Hematopoietic multipotent progenitor cell treated with erythropoietin and hydrocortisone succinate and interleukin-3 and kit ligand, for 17 days (in vitro differentiated cells): ENCODE measurements around the gene ACCSL.

Experiments
- DNase-seq: peaks from one replicate; pipeline ENCODE4 v3.0.0-alpha.2; 2015; ENCODE audit warnings: low spot score

ACCSL gene

DNA sequence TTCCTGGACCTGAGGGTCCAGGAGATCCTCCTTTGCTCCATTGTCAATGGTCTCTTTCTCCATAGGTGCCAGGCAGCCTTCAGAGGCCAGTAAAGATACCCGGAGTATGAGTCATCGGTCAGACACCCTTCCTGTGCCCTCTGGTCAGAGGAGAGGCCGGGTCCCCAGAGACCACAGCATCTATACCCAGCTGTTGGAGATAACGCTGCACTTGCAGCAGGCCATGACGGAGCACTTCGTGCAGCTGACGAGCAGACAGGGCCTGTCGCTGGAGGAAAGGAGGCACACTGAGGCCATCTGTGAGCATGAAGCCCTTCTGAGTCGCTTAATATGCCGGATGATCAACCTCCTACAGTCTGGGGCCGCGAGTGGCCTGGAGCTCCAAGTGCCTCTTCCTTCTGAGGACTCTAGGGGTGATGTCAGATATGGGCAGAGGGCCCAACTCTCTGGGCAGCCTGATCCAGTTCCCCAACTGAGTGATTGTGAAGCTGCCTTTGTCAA, at the start of gene ACCSL:
Gene ACCSL (plus strand): TSS at position 51 of the 501 bp plus-strand sequence. CDS start 56 bp downstream, at position 107.
- no peak for DNase-seq

DNA sequence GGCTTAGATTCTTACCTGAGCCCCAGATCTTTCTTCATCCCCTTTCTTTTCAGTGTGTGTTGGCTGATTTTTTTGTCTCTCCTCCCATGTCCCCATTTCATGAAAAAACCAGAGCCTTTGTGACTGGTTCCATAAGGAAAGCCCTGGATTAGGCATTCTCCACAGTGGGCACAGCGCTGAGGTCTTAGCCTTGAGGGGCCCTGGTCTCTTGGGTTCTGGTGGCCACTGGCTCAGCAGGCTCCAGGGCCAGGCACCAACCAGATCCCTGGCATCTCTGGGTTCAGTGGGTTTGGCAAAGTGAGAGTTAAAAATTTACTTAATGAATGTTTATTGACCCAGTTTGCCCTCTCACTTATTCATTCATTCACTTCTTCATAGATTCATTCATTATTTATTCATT, 49.5 kb upstream of the ACCSL start:
- DNase-seq: no peak

DNA sequence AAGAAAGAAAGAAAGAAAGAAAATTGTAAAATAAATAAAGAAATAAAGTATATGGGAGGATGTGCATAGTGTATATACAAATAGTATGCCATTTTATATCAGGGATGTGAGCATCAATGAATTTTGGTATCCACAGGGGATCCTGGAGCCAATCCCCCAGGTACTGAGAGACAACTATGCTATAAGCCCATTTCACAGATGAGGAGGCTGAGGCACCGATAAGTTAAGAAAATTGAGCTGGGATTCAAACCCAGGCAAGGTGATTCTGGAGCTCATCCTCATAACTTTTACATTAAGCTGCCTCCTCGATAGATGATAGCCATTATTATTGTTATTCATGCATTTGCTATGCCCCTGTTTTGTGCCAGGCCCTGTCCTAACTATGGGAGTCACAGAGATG, 47.0 kb upstream of the ACCSL start:
- DNase-seq: no peak

DNA sequence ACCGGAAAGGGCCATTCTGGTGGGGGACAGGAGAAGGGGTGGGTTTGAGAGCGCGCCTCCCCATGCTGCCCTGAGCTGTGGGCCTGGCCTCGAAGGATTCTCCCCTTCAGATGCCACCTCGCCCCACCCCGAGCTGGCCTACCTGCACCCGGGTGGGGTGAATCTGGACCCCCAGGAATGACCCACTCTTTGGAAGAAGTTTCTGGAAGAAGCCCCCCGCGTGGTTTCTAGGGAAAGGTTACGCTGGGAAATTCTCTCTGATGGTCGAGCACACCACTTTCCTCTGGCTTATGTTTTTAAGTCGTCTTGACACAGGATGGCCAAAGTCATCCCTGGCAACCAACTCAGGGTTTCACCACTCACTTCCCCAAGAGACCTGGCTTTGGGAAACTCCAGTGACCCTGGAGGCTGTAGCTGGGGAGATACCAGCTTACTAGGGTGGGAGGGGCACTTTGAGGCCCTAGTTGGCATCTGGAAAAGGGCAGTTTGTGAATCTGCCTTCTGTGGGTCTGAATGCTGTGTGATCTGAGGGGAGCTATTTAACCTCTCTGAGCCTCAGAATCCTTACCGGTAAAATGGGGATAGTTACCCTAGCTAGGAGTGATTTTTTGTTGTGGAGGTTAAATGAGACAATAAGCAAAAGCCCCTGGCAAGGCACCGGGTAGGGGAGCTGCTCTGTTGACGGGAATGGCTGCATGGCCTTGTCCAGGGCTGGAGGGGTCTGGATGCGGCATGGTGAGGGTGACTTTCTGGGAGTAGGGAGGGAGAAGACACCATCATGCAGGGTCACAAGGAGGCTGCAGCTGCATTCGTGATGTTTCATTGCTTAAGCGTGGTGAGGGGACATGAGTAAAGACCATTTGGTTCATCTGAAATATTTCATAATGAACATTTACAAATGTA, 45.3 kb upstream of the ACCSL start:
- no peak for DNase-seq

DNA sequence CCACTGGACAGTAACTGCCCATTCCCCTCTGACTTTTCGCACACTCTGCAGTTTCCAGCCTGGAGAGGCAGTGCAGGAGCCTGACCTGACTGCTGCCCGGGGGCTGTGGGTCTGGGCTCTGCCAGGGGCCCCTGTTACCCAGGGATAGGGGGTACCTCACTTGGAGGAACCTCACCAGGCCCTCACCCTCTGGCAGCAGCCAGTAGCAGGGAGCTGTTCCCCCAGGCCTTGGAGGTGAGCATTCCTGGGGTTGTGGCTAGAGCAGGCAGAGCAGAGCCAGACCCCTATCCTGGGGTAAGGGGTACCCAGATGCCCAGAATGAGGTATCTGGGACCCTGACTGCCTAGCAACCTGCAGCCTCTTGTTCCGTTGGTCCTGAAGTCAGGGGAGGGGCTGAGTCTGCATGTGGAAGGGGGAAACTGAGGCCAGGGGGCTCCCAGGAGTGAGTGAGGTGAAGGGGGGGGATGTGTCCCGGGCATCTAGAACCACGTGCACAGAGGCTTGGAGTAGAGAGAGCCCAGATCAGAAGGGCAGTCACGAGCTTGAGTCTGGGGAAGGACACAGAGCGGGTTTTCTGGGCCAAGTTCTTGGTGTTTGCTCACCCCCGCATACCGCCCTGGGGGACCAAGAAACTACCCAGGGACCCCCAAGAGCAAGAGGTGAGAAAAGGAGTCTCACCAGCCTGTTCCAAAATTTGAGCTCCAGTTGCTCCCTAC, 43.9 kb upstream of the ACCSL start:
- DNase-seq: no peak

DNA sequence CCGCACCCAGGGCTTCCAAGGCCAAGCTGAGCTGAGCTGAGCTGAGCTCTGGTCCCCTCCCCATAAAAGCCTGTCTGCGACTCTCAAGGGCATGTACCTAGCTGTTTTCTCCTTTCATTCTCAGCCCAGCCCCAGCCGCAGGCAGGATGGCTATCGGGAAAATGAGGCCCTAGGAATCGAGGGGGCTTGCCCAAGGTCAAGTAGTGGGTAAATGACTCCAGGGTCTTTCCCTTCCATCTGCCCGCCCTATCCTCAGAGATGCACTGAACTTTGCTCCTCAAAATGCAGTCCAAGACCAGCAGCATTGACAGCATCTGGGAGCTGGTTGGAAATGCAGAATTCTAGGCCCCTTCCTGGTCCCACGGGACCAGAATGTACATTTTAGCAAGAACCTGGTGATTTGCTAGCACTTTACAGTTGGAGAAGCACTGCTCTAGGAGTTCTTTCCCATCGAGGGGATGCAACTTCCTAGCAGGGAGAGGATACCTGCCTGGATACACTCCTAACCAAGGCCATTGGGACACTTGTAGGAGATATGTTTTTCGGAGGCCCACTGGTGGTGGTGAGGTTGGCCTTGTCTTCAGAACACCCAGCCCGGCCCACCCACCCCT, 43.2 kb upstream of the ACCSL start:
- no peak for DNase-seq

DNA sequence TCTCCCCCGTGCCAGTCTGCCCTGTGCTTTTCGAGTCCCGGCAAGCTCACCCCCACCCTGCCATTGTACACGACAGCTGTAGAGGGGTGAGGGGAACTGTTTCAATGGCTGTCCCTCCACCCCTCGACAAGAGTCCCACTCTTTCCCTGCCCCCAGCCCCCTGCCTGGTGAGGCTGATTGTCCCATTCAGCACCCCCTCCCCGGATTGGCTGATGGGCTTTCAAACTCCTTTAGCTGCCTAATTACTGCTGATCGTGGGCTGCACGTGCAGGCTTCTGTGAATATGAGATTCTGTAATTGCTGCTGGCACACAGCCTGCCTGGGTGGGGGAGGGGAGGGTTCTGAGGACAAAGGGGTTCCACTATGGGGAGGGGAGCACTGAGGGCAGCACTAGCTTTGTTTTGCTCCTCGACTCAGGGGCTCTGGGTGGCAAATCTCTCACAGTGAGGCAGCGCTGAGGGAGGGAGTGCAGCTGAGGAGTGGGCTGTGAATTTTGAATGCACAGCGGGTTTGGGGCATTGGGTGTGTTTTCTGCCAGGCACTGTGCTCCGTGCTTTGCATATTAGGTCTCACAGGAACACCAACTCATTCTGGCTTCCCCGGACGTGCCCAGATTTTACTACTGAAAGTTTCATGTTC, 42.6 kb upstream of the ACCSL start:
- no peak for DNase-seq

DNA sequence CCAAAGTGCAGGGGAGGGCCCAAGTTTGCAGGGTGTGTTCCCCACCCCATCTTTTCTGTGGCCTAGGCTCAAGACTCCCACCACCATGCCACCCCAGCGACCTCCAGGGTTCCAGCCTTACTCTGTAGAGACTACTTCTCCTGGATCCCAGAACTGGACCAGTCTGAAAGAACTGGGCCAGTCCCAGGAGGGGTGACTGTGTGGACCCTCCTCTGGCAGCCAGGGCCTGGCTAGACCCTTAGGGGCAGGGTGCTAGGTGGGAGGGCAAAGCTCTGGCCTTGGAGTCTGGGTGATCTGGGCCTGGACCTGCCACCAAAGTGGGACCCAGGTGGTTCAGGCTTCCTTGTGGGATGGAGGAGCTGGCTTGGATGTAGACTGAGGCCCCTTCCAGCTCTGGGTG, 41.8 kb upstream of the ACCSL start:
- DNase-seq: no peak

DNA sequence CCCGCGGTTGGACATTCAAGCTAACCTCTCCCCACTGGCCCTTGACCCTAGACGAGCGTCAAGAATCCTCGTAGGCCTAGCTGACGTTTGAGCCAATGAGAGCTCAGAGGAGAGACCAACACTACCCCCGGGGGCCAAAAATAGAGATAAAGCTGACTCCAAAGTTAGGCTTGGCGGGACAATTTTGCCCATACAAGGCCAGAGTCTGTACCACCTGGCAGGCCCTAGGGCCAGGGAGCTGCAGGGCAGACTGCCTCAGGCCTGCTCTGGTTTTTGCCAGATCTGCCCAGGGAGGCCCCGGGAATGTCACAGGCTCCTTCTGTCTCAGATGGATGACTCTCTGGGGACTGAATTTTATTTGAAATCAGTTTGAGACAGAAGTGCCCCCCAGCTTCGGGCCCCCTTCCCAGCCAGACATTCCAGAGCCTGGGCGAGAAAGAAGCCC, 40.8 kb upstream of the ACCSL start:
- no peak for DNase-seq

DNA sequence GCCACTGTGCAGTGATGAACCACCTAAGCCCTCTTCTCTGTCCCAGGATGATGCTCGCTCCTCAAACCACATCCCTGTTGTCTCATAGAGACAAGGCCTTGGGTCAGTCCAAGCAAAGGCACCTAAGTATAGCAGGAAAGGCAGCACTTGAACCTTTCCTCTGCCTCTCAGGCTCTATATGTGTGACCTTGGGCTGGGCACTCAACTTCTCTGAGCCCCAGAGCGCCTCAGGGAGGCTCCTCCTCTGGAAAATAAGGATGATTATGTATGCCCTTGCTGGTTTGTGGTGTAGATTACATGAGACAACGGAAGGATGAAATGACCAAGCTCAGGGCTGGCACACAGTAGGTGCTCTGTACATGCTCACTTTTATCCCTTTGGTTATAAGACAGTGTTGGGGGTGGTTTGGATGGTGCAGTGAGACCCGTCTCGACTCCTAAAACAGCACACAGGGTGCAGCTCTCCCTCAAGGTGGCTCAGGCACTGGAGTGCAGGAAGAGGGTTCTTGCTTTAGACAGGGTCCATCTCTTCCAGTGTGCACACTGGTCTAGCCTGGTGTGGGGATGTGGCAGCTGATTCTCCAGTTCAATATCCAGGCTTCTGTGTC, 40.2 kb upstream of the ACCSL start:
- DNase-seq: no peak

DNA sequence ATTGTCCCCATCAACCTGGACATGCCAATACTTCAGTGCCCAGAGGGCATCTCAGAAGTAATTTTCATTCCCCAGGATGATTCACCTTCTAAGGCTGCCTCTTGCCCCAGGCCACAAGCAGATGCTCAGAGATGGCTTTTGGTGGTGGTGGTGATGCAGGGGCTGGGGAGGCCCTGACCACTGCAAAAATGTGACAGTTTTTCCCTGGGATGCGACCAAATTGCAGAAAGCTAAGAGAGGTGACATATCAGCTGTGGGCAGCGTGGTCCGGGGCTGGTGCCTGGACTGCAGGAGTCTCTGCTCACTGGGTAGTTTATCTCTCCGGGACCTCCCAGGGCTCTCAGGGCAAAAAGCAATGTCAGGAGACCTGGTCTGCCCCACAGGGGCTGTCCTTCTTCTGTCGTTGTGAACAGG, 39.7 kb upstream of the ACCSL start:
- no peak for DNase-seq

DNA sequence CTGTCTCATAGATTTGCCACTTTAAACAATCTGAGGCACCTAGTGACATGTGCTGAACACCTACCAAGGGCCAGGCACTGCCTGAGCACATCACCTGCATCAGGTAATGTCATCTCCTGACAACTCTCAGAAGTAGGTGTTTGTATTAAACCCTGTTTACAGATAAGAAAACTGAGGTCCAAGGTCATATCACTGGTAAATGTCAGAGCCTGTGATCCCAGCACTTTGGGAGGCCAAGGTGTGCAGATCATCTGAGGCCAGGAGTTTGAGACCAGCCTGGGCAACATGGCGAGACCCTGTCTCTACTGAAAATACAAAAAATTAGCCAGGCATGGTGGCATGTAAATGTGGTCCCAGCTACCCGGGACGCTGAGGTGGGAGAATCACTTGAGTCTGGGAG, 39.1 kb upstream of the ACCSL start:
- DNase-seq: no peak

DNA sequence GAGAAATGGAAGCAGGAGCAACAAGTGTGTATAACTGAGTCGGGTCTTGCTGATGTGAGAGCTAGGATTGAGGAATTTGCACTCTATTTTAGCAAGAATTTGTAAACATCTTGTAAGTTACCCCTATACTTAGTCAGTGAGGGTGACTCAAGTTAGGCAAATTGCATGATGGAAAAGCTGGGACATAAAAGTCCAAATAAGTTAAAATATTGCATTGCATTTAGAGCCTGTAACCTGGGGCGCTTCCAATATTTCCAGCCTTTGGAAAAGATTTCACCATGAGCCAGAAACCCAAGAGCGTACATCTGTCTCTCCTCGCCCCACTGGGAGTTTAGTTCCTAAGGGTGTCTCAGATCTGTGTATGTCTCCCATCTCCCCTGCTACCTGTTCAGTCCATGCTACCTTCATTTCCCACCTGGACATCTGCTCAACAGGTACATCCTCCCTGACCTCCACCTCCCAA, 37.0 kb upstream of the ACCSL start:
- no peak for DNase-seq

DNA sequence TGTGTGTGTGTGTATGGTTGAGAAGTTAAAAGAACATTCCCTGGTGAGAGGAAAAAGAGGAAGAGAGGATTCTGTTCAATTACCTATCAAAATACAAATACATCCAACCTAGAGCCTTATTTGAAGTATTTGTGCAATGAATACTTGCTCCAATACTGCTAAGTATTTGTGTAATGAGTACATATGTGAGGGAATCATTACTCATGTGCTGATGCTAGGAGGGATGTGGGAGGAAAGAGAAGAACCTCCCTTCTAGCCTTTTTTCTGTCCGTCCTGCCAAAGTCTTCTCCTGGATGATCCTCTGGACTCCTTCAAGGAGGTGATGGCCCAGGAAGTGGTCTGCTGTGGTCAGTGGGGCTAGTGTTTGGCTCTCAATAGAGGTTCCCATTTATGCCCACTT, 36.0 kb upstream of the ACCSL start:
- no peak for DNase-seq

DNA sequence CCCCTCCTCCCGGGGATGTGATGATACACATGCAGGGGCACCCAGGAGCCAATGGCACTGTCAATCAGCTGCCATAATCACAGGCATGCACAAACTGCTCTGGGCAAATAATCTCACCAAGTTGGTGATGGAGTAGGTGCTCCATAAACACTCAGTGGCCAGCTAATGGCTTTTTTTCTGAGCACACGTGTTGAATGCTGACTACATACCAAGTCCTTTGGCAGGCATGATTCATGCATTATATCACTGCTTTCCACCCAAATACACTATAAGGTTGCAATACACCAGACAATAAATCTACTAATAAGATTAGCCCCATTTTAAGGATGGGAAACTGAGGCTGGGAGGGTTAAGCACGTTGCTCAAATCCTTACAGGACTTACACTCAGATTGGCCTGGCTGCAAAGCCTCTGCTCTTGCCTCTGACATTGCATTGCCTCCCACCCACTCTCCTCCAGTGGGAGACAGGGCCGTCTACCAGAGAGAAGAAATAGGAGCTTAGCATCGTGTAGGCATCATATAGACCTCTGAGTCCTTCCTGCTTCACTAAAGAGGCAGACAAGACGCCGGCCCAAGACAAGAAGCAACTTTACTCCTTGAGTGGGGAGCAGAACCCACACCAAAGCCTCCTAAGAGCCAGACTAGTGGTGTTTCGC, 32.7 kb upstream of the ACCSL start:
- DNase-seq: no peak

DNA sequence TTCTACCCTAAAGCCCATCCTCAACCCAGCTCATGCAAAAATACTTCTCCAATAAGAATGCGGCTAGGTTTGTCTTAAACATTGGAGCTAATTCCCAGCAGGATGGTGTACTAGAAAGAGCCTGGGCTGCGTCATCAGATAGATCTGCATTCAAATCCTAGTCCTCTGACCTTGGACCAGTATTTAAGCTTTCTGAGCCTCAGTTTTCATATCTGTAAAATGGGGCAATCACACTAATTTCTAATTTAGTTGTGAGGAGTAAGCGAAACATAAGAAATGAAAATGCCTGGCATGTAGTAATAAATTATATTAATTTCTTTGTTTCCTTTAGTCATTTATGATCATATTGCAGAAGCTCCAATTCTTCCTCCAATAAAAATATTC, 32.2 kb upstream of the ACCSL start:
- no peak for DNase-seq

DNA sequence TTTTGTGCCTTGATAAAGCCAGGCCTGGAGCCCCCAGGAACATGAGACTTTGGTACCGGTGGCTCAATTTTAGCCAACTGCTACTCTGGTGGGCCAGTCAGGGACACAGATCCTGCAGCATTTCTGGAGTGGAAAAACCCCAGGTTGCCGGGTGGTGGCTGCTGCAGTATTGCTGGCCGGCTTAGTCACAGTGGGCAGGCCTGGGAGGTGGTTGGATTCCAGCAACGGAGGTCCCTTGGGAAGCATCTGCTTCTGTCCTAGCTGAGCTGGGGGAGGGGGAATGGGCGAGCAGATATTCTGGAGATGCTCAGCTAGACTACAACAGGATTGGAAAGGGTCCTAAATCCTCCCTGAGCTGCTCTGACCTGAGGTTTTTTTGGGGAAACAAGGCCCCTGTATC, 31.6 kb upstream of the ACCSL start:
- no peak for DNase-seq

DNA sequence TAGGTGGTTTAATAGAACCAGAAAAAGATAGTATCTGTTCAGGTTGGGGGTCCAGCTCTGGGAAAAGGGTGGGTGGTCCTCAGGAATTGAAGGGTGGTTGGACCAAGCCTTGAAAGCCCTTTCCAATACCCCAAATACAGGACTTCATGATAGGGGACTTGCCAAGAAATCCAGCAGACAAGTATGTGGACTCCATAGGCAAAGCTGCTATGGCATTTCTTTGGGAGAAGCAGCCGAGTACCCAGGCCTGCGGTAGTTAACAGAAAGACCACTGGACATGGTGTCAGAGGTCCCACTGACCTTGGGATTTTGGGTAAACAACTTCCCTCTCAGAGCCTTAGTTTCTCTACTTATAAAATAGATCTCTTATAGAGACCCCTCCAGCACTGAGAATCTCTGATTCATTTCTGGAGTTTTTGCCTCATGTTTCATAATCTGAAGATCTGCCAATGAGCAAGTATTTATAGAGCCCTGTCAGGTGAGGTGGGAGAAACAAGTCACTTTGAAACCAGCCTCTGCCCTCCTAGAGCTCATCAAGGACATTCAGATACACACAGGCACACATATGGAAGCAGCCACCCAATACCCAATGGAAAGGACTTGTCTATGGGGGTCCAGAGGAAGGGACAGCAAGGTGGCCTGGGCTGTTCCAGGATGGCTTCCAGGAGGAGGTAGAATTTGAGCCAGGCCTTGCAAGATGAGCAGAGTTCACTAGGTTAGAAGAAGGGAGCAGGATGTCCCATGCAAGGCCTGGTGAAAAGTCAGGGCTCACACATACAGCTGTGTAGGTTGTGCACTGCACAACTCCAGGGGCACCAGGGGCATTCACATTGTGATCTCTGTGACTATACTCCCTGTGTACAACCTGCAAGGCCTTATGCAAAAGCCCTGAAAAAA, 31.0 kb upstream of the ACCSL start:
- DNase-seq: no peak

DNA sequence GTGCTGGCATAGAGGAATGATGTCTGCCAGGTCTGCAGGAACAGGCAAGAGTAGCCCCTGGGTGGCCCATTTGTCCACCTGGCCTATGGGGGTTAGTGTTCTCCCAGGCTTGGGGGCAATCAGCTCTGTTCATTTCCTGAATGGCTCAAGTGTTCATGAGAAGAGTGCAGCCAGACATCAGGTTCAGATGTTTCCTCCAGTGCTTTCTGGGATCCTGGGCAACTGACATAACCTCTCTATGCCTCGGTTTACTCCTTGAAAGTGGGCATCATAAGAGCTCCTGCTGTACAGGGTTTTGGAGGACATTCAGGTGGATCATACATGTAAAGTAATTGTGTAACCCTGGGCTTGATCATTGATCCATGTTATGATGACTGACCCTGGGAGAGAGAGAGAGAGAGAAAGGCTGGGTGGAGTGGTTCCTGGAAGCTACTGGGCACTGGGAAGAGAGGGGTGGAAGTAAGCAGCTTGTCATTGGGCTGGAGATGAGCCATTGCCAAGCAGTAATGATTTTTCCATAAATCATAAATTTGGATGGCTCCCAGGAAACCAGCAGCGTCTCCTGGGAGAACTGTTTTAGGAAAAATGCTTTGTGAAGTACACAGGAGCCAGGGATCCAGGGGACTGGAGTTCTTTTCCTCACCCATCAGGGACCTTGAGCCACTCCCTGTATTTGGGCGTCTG, 30.2 kb upstream of the ACCSL start:
- no peak for DNase-seq

DNA sequence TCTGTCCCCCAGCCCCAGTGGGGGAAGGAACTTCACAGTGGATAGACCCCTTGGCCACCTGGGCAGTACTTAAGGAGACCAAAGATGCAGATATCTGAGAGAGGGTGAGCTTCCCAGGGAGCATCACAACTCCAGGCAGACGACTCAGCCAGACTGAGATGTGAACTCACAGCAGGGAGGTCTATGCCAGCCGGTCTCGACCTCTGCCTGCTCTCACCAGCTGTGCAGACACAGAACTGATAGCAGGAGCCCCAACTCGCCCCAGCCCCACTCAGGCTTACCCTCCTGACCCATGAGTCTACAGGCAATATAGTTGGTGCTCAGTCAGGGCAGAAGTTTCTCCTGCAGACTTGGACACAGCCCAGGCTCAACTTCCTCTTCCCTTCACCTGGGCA, 29.7 kb upstream of the ACCSL start:
- no peak for DNase-seq
